HG03103 (cell line): ENCODE data around the gene NDUFS6.
"Not testable (repeated sequence)": the region's sequence is repeated elsewhere in the genome, so short reads cannot be mapped to it uniquely, and the experiment has no call there.

Source experiments
- ATAC-seq: cut with Tn5 transposase; IDR thresholded peaks from one replicate; pipeline ENCODE4 v1.9.1; 2021; ENCODE audit warnings: low read depth; ENCODE audit not compliant: unreplicated experiment

NDUFS6 gene

GRCh38 chr5:1781726-1782384 lies 19.4 kb upstream of the NDUFS6 start:
- no peak for ATAC-seq

GRCh38 chr5:1782385-1783215 lies 18.6 kb upstream of the NDUFS6 start:
- peak; percentile 13 for ATAC-seq

- ATAC-seq, result peak; percentile 72
Measured at GRCh38 chr5:1783216-1783554, 18.0 kb upstream of the NDUFS6 start.

GRCh38 chr5:1784197-1785050 lies 16.8 kb upstream of the NDUFS6 start:
- ATAC-seq, result no peak

- no peak for ATAC-seq
Measured at GRCh38 chr5:1785062-1785461, 16.1 kb upstream of the NDUFS6 start.

GRCh38 chr5:1785984-1786383 lies 15.2 kb upstream of the NDUFS6 start:
- no peak for ATAC-seq

- ATAC-seq, result no peak
Measured at GRCh38 chr5:1786621-1787471, 14.4 kb upstream of the NDUFS6 start.

- no peak for ATAC-seq
Measured at GRCh38 chr5:1787472-1788047, 13.6 kb upstream of the NDUFS6 start.

GRCh38 chr5:1788200-1788599 lies 13.0 kb upstream of the NDUFS6 start:
- ATAC-seq, result no peak

GRCh38 chr5:1788828-1789227 lies 12.4 kb upstream of the NDUFS6 start:
- ATAC-seq, result no peak

GRCh38 chr5:1789438-1789833 lies 11.8 kb upstream of the NDUFS6 start:
- not testable (repeated sequence) for ATAC-seq

- no peak for ATAC-seq
Measured at GRCh38 chr5:1789834-1790471, 11.3 kb upstream of the NDUFS6 start.

GRCh38 chr5:1791176-1791575 lies 10.0 kb upstream of the NDUFS6 start:
- no peak for ATAC-seq

- ATAC-seq, result peak; percentile 97
Measured at GRCh38 chr5:1792842-1793266, 8.4 kb upstream of the NDUFS6 start.

GRCh38 chr5:1793301-1793740 lies 7.9 kb upstream of the NDUFS6 start:
- ATAC-seq, result no peak

- ATAC-seq, result no peak
Measured at GRCh38 chr5:1793966-1794900, 7.0 kb upstream of the NDUFS6 start.

- no peak for ATAC-seq
Measured at GRCh38 chr5:1794901-1795290, 6.3 kb upstream of the NDUFS6 start.

GRCh38 chr5:1795506-1795905 lies 5.7 kb upstream of the NDUFS6 start:
- ATAC-seq, result no peak
